Measurements from ENCODE around the gene DMTF1.

DMTF1 gene

DNA sequence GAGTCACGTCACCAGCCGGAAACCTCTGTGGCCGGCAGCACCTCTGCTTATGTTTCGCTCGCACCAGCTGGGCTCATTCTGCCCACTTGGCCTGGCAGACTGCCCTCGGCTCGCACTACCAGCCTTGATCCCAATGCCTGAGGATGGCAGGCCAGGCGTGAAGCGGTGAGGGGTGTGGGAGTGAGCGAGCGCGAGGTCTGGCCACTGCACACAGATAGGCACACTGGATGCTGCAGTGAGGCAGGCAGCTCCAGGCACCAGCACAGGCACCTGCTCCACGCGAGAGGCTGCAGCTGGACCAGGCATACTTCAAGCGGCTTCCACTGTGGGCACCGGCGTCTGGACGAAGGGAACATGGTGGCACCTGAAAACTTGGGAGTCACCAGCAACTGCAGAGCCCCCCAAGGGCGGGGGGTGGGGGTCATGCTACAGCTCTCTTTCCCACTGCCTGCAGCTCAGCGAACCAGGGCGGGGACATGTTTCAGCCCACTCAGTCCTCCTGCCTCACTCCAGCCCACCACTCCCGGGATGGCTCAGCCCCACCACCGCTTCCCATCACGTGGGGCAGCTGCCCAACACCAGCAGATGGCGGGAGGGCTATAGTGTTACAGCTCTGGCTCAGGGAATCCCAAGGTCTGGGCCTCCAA is 5.4 kb upstream of the DMTF1 start:
- DNase-seq (ENCODE audit: low read depth in 3 of 3, low spot score in 1 of 3): no peak

DNA sequence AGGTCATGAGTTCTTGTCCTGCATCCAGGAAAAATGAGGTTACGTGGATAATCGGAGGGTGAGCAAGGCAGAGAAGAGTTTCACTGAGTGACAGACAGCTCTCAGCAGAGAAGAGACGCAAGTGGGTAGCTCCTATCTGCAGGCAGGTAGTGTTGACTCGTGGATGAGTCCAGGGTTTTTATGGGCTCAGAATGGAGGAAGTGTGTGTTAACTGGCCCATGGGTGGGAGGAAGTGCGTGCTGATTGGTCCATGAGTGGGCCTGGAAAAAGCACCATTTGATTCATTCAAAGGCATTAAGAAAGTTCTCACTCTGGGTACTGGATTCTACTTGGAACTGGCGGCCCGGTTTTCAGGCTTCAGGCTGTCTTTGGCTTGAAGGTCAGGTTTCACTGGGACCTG is 4.8 kb upstream of the DMTF1 start:
- DNase-seq (ENCODE audit: low read depth in 3 of 3, low spot score in 1 of 3): no peak

DNA sequence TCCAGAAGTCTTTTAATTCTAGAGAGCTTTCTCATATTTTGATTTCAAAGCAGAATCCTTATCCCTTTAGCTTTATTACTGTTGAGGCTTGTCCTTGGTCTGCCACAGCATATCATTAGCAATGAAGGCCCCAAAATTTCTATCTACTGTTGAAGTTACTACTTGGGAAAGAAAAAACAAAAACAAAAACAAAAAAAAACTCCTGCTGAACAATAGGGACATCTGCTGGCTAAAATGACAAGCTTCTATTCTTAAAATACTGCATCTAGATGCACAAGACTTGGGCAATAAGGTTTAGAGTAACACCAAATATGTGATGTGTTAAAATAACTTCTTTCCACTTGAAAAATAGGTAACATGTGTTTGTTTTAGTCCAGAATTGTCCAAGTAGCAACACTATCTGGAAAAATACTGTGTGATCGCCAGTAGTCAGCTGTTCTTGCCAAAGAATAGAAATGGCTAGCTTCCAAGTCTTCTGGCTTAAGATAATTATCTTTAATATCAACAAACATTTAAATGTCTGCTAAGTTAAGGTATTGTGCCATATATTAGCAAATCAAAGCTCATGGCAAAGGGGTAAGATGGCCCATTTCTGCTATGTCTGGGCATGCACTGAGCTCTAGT is 3.8 kb upstream of the DMTF1 start:
- no peak for DNase-seq (ENCODE audit: low read depth in 3 of 3, low spot score in 1 of 3)

DNA sequence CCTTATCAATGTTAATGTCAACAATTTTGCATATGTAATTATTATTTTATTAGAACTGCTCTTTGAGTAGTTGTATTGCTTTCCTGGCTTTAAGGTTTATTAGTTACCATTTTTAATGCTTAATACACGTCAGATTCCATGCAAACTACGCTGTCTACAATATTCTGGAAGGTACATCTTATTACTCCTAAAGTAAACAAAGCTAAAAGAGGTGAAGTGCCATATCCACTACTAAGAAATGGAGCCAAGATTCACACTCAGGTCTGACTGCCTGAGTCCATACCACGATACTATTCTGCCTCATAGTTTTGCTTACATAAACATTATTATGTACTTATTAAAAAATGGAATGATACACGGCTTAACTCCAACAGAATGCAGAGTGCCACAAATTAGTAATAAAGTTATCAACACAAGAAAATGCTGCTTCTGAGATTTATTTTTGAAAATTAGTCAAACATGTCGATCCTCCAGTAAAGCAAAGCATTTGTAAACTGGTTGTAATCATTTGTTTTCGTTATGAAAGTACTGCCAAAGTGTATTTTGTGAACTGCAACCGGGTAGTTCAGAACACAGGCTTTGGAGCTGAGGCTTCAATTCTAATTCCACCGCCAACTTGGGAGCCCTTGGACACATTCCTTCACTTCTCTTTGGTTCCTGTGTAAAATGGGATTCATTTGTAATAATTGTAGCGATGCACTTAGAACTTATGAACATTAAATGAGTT is 1.1 kb upstream of the DMTF1 start:
- DNase-seq (ENCODE audit: low read depth in 3 of 3, low spot score in 1 of 3): no peak

DNA sequence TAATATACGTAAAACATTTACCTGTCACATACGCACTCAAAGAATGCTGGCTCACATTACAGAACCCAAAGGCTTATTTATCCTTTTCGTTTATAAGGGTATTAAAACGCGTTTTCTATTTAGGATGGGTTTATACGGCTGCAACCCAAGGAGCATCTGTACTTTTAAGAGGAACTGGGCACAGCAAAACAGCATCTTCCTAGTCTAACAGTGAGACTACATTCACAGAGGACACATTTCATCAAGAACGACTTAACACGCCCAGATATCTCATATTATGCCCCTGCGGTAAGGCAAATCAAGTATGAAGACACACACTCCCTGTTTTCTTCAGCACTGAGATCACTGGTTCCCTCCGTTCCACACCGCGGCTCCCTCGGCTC is 533 bp upstream of the DMTF1 start:
- DNase-seq (ENCODE audit: low read depth in 3 of 3, low spot score in 1 of 3): no peak

DNA sequence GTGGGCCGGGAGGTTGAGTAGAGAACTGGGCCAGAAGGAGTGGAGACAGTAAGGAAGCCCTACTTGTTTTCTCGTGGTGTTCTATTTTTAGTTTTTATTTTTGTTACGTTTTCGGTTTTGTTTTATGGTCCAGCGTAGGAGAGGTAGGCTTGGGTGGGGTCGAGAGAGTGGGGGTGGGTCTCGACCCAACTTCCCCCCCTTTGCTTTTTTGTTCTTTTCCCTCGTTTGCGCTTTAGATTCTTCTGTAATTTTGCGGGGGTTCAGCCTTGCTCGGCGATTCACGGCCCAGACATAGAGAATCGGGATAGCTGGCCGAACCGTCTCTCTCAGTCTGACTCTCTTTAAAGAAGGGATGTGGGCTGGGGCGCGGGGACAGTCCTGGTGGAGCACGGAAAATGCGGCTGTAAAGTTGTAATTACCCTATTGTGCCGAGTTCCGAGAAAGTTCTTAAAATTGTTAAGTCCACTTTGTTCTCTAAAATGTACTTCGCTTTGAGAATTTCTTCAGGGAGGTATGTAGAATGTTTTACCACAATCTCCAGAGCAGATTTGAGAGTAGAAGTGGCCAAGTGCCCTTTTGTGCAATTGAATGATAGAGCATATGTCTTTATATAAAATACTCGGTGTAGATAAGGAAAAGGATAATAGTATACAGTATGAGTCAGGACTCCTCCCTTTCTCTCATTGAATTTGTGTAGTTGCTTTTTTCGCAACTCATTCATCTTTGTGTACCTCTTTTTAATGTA is 816 bp downstream of the DMTF1 start:
- no peak for DNase-seq (ENCODE audit: low read depth in 3 of 3, low spot score in 1 of 3)

DNA sequence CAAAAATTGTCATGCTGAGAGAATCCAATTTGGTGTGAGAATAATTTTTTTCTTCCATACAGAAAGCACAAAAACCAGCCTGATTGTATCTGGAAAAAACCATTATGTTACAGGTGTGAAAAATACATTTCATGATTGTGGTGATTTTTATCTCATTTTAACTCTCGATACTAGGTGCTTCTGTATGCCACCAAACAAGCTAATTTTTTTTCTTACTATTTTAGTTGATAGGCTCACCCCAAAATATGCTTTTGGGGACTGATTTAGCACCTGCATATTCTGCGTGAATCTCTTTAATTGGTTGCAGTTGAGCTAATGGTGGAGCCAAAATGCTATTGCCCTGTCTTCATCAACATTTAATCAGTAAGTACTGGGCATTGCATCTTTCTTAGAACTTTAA is 1.9 kb downstream of the DMTF1 start:
- no peak for DNase-seq (ENCODE audit: low read depth in 3 of 3, low spot score in 1 of 3)

DNA sequence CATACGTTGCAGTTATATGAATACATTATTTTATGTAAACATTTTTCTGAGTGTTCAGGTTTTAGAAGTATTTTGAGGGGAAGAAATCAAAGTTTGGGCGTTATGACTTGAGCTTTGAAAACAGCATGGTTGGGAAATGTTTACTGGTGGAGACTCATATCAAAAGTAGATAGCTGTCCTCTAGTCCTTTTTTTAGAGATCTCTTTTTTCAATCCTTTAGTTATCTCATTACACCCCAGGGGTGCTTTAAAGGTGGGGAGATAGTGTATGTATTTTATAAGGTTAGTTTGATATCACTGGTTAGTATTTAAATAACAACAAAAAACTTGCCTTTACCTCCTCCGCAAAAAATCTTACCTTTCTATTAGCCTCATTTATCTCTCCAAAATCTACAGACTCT is 2.3 kb downstream of the DMTF1 start:
- DNase-seq (ENCODE audit: low read depth in 3 of 3, low spot score in 1 of 3): no peak

DNA sequence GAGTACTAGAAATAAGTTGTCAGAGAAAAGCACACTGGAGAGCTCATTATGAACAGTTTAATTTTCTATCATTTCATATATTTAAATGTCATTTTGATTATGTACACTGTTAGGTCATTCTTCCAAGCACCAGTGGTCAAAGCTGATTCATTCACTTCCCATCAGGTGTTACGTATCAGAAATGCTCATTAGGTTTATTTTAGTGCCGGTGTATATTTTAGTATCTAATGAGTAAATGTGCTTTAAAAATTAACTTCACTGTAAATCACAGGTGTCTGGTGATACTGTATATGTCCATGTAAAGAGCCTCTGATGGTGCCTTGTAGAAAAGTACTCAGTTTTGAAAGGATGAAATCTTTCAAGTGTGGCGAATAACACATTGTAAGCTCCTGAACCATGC is 3.5 kb downstream of the DMTF1 start:
- DNase-seq (ENCODE audit: low read depth in 3 of 3, low spot score in 1 of 3): no peak

DNA sequence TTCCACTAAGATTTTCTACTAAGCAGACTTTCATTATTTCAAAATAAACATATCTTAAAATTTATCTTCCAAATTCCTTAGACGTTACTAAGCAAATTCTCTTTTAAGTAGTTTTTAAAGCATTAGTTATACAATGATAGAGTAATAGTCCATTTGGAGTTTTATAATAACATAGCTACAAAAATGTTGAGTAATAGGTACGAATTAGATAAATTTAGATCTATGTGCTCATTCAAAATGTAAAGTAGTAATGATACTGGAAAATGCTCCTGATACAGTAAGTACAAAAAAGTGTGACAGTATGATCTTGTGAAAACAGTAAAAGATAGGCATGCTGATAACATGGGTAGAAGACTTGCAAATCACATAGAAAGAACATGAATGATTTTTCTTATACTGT is 4.5 kb downstream of the DMTF1 start:
- no peak for DNase-seq (ENCODE audit: low read depth in 3 of 3, low spot score in 1 of 3)

DNA sequence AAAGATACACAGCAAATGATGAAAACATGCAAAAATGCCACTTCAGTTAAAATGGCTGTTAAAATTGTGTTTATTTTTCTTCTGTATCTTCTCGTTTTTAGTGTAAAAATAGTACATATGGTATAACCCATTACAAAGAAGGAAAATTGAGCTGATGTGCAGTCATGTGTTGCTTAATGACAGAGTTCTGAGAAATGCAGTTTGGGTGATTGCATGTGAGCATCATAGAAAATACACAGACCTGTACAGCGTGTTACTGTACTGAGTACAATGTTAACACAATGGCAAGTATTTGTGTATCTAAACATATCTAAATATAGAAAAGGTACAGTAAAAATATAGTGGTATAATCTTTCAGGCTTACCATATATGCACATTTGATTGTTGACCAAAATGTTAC is 7.3 kb downstream of the DMTF1 start:
- DNase-seq (ENCODE audit: low read depth in 3 of 3, low spot score in 1 of 3): no peak

DNA sequence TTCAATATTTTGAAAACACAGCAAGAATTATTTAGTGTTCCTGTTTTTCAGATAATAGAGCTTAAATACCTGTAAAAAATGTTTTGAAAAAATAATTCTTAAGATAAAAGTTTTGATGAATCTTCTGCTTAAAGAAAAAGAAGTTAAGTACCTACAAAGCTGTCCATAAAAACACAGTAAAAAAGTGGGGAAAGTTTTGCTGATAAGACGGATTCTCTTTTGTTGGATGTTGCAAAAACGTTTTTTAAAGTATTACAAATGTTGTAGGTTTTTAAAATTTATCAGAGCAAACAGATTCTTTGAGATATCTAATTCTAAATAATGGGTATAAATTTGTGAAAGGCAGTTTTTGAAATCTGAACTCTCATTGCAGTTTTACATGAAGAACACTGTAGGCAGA is 12.2 kb downstream of the DMTF1 start:
- DNase-seq (ENCODE audit: low read depth in 3 of 3, low spot score in 1 of 3): no peak

DNA sequence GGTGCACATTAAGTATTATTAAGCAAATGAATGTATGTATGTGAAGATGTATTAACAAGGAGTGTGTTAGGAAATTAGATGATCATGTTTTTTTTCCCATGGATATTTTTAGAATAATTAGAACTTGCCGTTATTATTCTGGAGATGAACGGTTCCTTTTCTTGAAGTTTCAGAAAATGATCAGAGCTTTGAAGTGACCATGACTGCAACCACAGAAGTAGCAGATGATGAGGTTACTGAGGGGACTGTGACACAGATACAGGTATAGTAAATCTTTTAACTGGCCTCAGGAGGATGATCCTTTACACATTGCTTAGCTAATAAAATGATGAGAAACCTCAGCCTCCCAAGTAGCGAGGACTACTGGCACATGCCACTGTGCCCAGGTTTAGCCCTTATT is 18.6 kb downstream of the DMTF1 start:
- no peak for DNase-seq (ENCODE audit: low read depth in 3 of 3, low spot score in 1 of 3)

DNA sequence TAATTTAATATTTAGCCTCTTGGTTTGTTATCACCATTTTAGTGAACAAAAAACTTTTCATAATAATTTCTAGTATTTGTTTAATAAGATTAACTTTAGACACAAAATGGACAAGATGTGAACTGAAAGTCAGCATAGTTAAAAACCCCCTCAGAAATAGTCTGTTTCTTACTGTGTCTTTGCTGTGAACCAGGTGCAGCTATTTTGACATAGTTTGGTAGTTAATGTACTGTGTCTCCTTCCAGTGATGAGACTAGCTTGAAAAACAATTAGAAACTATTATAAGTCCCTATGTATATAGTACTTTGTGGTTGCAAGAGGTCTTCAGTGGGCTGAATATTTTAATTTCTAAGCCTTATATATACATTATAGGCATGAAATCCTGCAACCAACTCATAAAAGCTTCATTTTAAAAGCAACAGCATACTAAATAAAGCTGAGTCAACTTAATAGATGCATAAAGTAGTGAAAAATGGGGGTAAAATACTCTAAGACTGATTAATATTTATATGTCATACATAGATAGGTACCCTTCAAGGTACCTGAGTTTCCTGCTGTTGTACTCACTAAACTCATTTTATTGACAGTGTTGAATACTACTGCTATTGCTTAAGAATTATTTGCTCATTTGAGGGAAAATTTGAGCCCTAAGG is 19.2 kb downstream of the DMTF1 start:
- no peak for DNase-seq (ENCODE audit: low read depth in 3 of 3, low spot score in 1 of 3)

DNA sequence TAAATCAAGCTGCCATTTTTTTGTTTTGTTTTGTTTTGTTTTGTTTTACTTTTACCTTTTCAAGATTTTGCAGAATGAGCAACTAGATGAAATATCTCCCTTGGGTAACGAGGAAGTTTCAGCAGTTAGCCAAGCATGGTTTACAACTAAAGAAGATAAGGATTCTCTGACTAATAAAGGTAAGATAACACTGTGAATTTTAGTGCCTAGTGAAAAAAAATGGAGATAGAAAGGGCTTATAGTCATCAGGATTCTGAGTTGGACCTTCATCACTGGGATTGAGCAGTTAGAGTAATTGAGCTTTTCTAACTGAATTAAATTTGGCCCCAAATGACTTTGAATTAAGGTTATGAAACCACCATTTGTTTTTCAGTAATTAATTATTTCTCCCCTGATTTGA is 21.2 kb downstream of the DMTF1 start:
- no peak for DNase-seq (ENCODE audit: low read depth in 3 of 3, low spot score in 1 of 3)

DNA sequence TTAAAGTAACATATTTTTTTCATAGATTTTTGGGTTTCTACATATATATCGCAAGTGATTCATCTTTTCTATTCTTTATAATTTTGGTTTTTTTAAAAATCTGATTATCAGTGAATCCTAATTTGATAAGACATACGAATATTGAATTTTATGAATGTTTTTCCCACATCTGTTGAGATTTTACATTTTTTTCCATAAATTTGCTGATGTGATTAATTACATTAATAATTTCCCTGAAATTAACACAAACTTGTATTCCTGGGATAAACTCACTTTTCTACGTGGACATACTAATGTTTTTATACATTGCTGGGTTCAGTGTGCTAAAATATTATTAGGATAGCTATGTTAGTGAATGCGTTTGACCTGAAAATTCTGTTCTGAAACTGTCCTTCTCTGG is 26.1 kb downstream of the DMTF1 start:
- no peak for DNase-seq (ENCODE audit: low read depth in 3 of 3, low spot score in 1 of 3)

DNA sequence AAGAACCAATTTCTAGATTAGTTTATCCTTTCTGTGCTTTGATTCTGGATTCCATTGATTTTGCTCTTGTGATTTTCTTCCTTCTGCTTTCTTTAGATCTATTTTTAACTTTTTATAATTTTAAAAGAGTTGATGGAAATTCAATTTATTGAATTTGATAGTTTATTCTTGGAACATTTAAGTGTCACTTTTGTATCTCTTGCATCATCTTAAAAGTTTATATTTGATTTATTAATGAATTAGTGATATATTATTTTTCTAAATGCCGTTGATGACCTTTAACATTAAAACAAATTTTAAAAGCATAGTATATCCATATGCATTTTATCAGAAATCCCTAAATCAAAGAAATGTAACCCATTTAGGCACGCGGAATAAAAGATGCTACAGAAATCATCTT is 26.9 kb downstream of the DMTF1 start:
- no peak for DNase-seq (ENCODE audit: low read depth in 3 of 3, low spot score in 1 of 3)

DNA sequence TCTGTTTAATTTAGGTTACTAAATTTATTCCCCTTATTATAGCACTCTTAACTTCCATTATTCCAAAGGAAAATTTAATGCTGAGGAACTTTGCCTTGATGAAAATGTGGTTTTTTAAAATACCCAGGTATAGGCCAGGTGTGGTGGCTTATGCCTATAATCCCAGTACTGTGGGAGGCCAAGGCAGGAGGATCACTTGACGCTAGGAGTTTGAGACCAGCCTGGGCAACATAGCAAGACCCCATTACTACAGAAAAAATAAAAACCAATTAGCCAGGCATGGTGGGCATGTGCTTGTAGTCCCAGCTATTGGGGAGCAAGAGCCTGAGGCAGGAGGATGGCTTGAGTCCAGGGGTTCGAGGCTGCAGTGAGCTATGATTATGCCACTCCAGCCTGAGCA is 34.9 kb downstream of the DMTF1 start:
- DNase-seq (ENCODE audit: low read depth in 3 of 3, low spot score in 1 of 3): no peak

DNA sequence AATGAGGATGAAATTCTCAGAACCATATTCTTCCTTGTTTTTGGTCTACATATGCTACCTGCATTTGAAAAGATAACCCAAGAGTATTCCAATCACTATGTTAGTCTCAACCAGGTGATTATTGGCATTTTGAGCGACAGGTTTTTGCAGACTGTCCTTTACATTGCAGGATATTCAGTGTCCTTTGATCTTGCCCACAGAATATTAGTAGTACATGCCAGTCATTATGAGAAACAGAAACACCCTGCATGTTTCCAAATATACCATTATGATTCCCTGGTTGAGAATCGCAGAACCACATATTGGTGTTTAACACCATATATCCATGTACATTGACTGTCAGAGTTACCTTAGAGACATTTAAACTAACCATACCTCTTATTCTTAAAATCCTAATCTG is 36.7 kb downstream of the DMTF1 start:
- no peak for DNase-seq (ENCODE audit: low read depth in 3 of 3, low spot score in 1 of 3)

DNA sequence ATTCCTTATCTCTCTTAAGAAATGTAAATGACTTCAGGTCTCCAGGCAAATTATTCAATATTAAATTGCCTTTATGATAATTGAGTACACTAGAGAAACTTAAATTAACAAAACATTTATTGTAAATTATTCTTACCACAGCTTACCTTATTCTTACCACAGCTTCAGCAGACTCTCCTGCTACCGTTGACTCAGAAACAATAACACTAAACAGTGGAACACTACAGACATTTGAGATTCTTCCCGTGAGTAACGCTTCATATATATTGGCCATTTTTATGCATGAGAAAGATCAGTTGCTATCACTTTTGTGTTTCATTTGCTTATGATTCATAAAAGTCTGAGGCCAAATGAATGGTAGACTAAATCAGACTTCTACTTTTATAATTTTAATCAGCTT is 38.5 kb downstream of the DMTF1 start:
- no peak for DNase-seq (ENCODE audit: low read depth in 3 of 3, low spot score in 1 of 3)

DNA sequence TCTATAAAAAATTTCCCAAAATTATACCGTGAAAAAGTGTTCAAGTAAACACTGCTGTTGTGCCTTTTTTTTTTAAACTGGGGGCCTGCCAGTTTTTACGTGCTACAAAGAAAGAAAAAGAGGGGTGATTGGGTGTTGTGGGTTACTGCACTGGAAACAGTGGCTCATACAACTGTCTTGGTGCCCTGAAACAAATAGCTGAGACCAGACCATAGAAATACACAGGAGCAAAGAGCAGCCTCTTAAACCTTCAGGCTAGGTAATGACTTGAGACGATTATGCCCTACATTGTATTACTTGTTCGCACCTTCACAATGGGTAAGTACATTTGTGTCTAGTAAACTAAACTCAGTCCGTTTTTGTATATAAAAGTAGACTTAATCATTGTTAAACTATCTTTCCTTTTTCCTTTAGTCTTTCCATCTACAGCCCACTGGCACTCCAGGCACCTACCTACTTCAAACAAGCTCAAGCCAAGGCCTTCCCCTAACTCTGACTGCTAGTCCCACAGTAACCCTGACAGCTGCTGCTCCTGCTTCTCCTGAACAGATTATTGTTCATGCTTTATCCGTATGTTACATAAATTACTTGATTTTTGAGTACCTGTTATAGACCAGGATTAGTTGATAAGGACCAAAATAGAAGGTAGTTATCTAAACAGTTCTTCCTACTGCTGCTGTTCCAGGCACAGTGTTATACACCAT is 40.7 kb downstream of the DMTF1 start:
- no peak for DNase-seq (ENCODE audit: low read depth in 3 of 3, low spot score in 1 of 3)

Data from stimulated activated CD4-positive, alpha-beta T cell treated with anti-CD3 and anti-CD28 coated beads, TNF-alpha, amount 100 ng/mL, for 1 hour (primary cell).